PC-3 (cell line): ENCODE results near the gene NDUFAF3. TPM values are rescaled to one million over a fixed set of nuclear protein-coding genes. Genes with fewer than 3 reads are reported as not detected.

ENCODE experiments used
- ATAC-seq: fragments of 200-7000 bp; cut with Tn5 transposase; 2 replicates; pipeline ENCODE4 v1.9.1; 2020; ENCODE audit warnings: mild to moderate bottlenecking, moderate library complexity
- BruUV-seq: library from RNA; stranded (reverse); fragments of 400-500 nt; replicated peaks from 2 replicates; lab custom pipeline; 2021; lab: Mats Ljungman, UMichigan
- CTCF ChIA-PET: fragments of 300-600 bp; sonication (Branson Sonifier 250); formaldehyde crosslinking; loops from one replicate; lab custom pipeline; 2022; ENCODE audit warnings: antibody characterized with exemption; lab: Charles Lee
- POLR2A ChIA-PET: fragments of 300-600 bp; sonication (Branson Sonifier 250); formaldehyde crosslinking; loops from one replicate; lab custom pipeline; 2022; ENCODE audit warnings: antibody characterized with exemption; ENCODE audit not compliant: unreplicated experiment; lab: Charles Lee
- DNase-seq: peaks from one replicate; pipeline ENCODE4 v3.0.0-alpha.2; 2015
- H2AFZ ChIP-seq: fragments of 300-600 bp; sonication (generic); 2 replicates; pipeline ENCODE4 v1.6.0; 2016; ENCODE audit warnings: antibody characterized with exemption, low read length
- H3F3A ChIP-seq: fragments of 300-600 bp; sonication (generic); one replicate; pipeline ENCODE4 v1.6.0; 2017; ENCODE audit warnings: antibody characterized with exemption, low read length, control low read depth, mild to moderate bottlenecking; ENCODE audit not compliant: unreplicated experiment
- H3K27ac ChIP-seq: fragments of 300-600 bp; sonication (generic); 2 replicates; pipeline ENCODE4 v1.5.1; 2016; ENCODE audit warnings: mild to moderate bottlenecking, low read length
- H3K27me3 ChIP-seq: fragments of 300-600 bp; sonication (generic); 2 replicates; pipeline ENCODE4 v1.6.1; 2016; ENCODE audit warnings: low read length, mixed read lengths
- H3K36me3 ChIP-seq: fragments of 300-600 bp; sonication (generic); 2 replicates; pipeline ENCODE4 v1.6.1; 2016; ENCODE audit warnings: low read depth, mixed run types, low read length, mixed read lengths
- H3K4me1 ChIP-seq: fragments of 300-600 bp; sonication (generic); 2 replicates; pipeline ENCODE4 v1.5.1; 2016; ENCODE audit warnings: low read length; ENCODE audit not compliant: insufficient read depth
- H3K4me2 ChIP-seq: fragments of 300-600 bp; sonication (generic); 2 replicates; pipeline ENCODE4 v1.6.0; 2016; ENCODE audit warnings: low read length
- H3K4me3 ChIP-seq: fragments of 300-600 bp; sonication (generic); 2 replicates; pipeline ENCODE4 v1.5.1; 2016; ENCODE audit warnings: mild to moderate bottlenecking, low read length, mixed read lengths
- H3K79me2 ChIP-seq: fragments of 300-600 bp; sonication (generic); 2 replicates; pipeline ENCODE4 v1.6.1; 2017; ENCODE audit warnings: low read length, mixed read lengths
- H3K9ac ChIP-seq: fragments of 300-600 bp; sonication (generic); 2 replicates; pipeline ENCODE4 v1.6.0; 2016; ENCODE audit warnings: mild to moderate bottlenecking, low read length
- H3K9me2 ChIP-seq: fragments of 300-600 bp; sonication (generic); replicated peaks from 2 replicates; pipeline ENCODE4 v1.6.1; 2016; ENCODE audit warnings: mixed run types, low read length, mixed read lengths
- H3K9me3 ChIP-seq: fragments of 300-600 bp; sonication (generic); 2 replicates; pipeline ENCODE4 v1.6.1; 2016; ENCODE audit warnings: low read length, mixed read lengths
- H4K20me1 ChIP-seq: fragments of 300-600 bp; sonication (generic); 2 replicates; pipeline ENCODE4 v1.6.1; 2016; ENCODE audit warnings: low read length, mixed read lengths
- EZH2 ChIP-seq: fragments of 300-600 bp; sonication (generic); IDR thresholded peaks from one replicate; pipeline ENCODE4 v1.6.1; 2017; ENCODE audit warnings: antibody characterized with exemption, mild to moderate bottlenecking, low read length; ENCODE audit not compliant: unreplicated experiment
- EZH2phosphoT487 ChIP-seq: fragments of 300-600 bp; sonication (generic); IDR thresholded peaks from 2 replicates; pipeline ENCODE4 v1.6.1; 2018; ENCODE audit warnings: mild to moderate bottlenecking, antibody characterized with exemption, low read length, borderline replicate concordance
- intact Hi-C: fragments of 100-400 bp; cut with micrococcal nuclease; formaldehyde crosslinking; loops from 2 replicates; pipeline ENCODE4 v1.9.0; 2023
- total RNA-seq: library from RNA; depleted of rRNA; stranded (reverse); fragments of >200 nt; gene quantifications from 2 replicates; pipeline ENCODE4 v1.2.3, GENCODE V29; 2014
- TF ChIP-seq, protein P1 (sequence below): fragments of 300-600 bp; sonication (generic); conservative IDR thresholded peaks from 2 replicates; pipeline ENCODE4 v1.5.1; 2017; ENCODE audit warnings: antibody characterized with exemption, low read depth, mild to moderate bottlenecking, low read length

The NDUFAF3 gene
- total RNA-seq, 1 experiment from 2014 or later, result 211 TPM

DNA sequence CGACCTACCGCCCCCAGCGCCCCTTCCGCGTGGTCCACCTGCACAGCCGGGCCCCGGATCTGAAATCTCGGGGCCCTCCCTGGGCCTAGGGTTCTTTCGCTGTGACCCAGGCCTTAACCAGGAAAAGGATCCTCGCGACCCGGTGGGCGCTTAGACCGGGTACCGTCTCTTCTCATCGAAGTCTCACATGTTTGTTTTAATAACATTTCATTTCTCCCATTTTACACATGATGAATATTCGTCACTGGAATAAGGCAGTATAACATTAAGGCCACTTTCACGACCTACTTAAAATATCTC lies 3.3 kb upstream of the NDUFAF3 start:
- no peak for ATAC-seq
- H3K27ac ChIP-seq, result peak overlapping the region; percentile 56
- peak overlapping the region; percentile 96 for H3K9ac ChIP-seq
- H3K4me2 ChIP-seq, result peak overlapping the region; percentile 99
- intact Hi-C loops, result no loop called here
- H3K36me3 ChIP-seq, result peaks cover 17% of the 10 kb centered on the region
- peak overlapping the region; percentile 94 for H3K4me3 ChIP-seq
- peaks cover 4% of the 10 kb centered on the region for H4K20me1 ChIP-seq
- ChIA-PET CTCF (no interaction called here), POLR2A (no interaction called here)
- H3K79me2 ChIP-seq, result peaks cover 41% of the 10 kb centered on the region
- BruUV-seq, result TSS peak; percentile 8
- no peaks in the 10 kb centered on the region for H3F3A ChIP-seq
- no peaks in the 10 kb centered on the region for H3K9me2 ChIP-seq
- peaks cover 28% of the 10 kb centered on the region; the same call in 1 of the 2 replicates for H3K4me1 ChIP-seq
- peak; percentile 27 for DNase-seq
- H3K27me3 ChIP-seq, result no peaks in the 10 kb centered on the region
- H2AFZ ChIP-seq, result peak overlapping the region; percentile 86; the same call in 1 of the 2 replicates
- no peaks in the 10 kb centered on the region for H3K9me3 ChIP-seq
- TF ChIP-seq, protein P1, sequence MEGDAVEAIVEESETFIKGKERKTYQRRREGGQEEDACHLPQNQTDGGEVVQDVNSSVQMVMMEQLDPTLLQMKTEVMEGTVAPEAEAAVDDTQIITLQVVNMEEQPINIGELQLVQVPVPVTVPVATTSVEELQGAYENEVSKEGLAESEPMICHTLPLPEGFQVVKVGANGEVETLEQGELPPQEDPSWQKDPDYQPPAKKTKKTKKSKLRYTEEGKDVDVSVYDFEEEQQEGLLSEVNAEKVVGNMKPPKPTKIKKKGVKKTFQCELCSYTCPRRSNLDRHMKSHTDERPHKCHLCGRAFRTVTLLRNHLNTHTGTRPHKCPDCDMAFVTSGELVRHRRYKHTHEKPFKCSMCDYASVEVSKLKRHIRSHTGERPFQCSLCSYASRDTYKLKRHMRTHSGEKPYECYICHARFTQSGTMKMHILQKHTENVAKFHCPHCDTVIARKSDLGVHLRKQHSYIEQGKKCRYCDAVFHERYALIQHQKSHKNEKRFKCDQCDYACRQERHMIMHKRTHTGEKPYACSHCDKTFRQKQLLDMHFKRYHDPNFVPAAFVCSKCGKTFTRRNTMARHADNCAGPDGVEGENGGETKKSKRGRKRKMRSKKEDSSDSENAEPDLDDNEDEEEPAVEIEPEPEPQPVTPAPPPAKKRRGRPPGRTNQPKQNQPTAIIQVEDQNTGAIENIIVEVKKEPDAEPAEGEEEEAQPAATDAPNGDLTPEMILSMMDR, result no peak
- no peak for TF ChIP-seq EZH2
- no peak for TF ChIP-seq EZH2phosphoT487

DNA sequence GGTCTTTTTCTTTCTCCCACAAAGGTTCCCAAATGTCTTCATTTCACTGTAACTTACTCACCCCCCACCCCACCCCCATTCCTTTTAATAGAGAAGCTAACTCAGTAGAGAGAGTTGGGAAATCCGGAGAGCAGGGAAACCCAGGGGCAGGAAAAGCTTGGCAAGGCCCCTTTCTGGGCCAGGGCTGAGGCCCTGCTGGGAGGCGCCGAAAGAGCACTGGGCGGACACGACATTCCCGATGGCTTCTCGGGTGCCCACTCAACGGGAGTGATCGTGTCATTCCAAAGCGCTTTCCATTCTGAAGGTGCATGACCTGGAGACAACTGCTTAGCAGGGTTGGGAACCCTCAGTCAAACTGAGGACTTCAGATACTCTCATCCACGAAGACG lies 2.0 kb upstream of the NDUFAF3 start:
- DNase-seq, result peak; percentile 49
- intact Hi-C loops, result loop anchor here (5.0 kb wide), 1 partner anchor 72 kb away; the partner anchor contains the start of gene QRICH1

More for the DNA sequence above, 2.0 kb upstream of the NDUFAF3 start:
- POLR2A ChIA-PET, result interaction anchor here (0.7 to 3.8 kb wide), 3 partner anchors 10 to 570 kb away, joined by 3 to 51 read pairs (median 26); partner anchors contain the start of gene WDR6
- CTCF ChIA-PET, result interaction anchor here (0.6 to 1.2 kb wide), 3 partner anchors 30 to 316 kb away, joined by 4 to 5 read pairs (median 4); partner anchors contain the start of gene P4HTM
- Histone ChIP-seq H3K27me3 (no peaks in the 10 kb centered on the region), H2AFZ (no peak overlapping the region), H3K4me1 (peaks cover 39% of the 10 kb centered on the region; the same call in 1 of the 2 replicates), H3F3A (no peaks in the 10 kb centered on the region), H3K9me2 (no peaks in the 10 kb centered on the region), H3K4me3 (peak overlapping the region; percentile 94), H3K4me2 (peak overlapping the region; percentile 99), H4K20me1 (no peaks in the 10 kb centered on the region), H3K36me3 (peaks cover 20% of the 10 kb centered on the region), H3K27ac (peak overlapping the region; percentile 95), H3K79me2 (peaks cover 50% of the 10 kb centered on the region), H3K9me3 (no peaks in the 10 kb centered on the region), H3K9ac (peak overlapping the region; percentile 96)
- no peak for ATAC-seq
- TF ChIP-seq, protein P1, result no peak
- no peak for TF ChIP-seq EZH2
- no peak for TF ChIP-seq EZH2phosphoT487
- no TSS peak for BruUV-seq
